Right ventricle myocardium superior (tissue), 1 donor: ENCODE results near the gene RUFY4. TPM values are rescaled to one million over a fixed set of nuclear protein-coding genes. Genes with fewer than 3 reads are reported as not detected.
"Not testable (repeated sequence)": the region's sequence is repeated elsewhere in the genome, so short reads cannot be mapped to it uniquely, and the experiment has no call there.

ENCODE experiments used
- ATAC-seq: fragments of 200-7000 bp; cut with Tn5 transposase; one replicate; pipeline ENCODE4 v1.9.1; 2020; ENCODE audit warnings: mild to moderate bottlenecking; ENCODE audit not compliant: poor library complexity
- DNase-seq: peaks from one replicate; pipeline ENCODE4 v3.0.0-alpha.2; 2020
- intact Hi-C: fragments of 100-400 bp; cut with DNase I; formaldehyde crosslinking; loops from one replicate; pipeline ENCODE4 v1.11.2; 2022
- long read RNA-seq: library from polyadenylated mRNA; unstranded; transcript quantifications from one replicate; pipeline ENCODE4 v2.0.0, GENCODE V29; 2021
- total RNA-seq: library from RNA; stranded (reverse); fragmentation: NEBNext Ultra II Directional; extraction: Animal tissue kit (Norgen Biotek cat#: 25700); gene quantifications from one replicate; pipeline ENCODE4 v1.2.1, GENCODE V29; 2021
- donor health status: DM: no; HTN: yes; CAD: no; lungs with severe emphysema.

The RUFY4 gene, protein sequence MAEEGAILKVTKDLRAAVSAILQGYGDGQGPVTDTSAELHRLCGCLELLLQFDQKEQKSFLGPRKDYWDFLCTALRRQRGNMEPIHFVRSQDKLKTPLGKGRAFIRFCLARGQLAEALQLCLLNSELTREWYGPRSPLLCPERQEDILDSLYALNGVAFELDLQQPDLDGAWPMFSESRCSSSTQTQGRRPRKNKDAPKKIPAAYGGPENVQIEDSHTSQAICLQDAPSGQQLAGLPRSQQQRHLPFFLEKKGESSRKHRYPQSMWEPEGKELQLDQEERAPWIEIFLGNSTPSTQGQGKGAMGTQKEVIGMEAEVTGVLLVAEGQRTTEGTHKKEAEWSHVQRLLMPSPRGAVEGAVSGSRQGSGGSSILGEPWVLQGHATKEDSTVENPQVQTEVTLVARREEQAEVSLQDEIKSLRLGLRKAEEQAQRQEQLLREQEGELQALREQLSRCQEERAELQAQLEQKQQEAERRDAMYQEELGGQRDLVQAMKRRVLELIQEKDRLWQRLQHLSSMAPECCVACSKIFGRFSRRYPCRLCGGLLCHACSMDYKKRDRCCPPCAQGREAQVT
- not detected for total RNA-seq
- long read RNA-seq, result 0 reads

DNA sequence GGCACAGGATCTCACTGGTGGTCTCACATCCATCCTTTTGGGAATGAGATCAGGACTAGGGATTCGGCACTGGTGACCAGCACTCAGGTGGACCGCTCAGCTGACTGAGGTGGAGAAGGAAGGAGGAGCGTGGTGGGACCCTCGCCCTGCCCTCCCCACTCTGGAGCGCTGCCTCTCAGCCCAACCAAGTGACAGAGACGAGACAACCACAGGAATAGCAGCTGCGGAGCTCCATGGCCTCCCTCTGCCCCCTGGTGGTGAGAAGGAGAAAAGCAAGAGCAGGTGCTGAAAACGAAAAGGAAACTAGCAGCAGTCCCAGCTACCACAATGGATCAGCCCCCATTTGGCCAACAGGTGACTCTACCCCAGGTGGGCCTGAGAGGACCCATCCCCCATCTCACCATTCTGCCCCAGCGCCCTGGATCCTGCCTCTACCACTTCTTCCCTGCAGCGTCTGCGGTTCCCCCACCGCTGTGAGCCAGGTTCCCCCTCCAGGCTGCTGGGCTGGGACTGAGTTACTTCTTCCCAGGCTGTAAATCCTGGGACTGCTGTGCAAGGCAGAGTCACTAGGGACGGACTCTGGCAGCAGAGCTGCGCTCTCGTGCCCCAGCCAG lies at the start of gene RUFY4:
Gene RUFY4 (plus strand): TSS at position 533 of the 614 bp plus-strand sequence. CDS start 1,353 bp downstream, outside the sequence.
- peak; percentile 65 for DNase-seq
- ATAC-seq, result peak; percentile 77
- intact Hi-C loops, result not testable (repeated sequence)

GRCh38 chr2:218019411-218020060 lies 49.5 kb upstream of the RUFY4 start:
- ATAC-seq, result no peak
- intact Hi-C loops, result no loop called here
- peak; percentile 21 for DNase-seq

- intact Hi-C loops, result no loop called here
Measured at GRCh38 chr2:218020281-218020680, 48.8 kb upstream of the RUFY4 start.

GRCh38 chr2:218020966-218021535 lies 48.0 kb upstream of the RUFY4 start:
- DNase-seq, result peak; percentile 38
- no peak for ATAC-seq
- intact Hi-C loops, result no loop called here

More at GRCh38 chr2:218020281-218020680, 48.8 kb upstream of the RUFY4 start:
- DNase-seq (no peak), ATAC-seq (no peak)

DNA sequence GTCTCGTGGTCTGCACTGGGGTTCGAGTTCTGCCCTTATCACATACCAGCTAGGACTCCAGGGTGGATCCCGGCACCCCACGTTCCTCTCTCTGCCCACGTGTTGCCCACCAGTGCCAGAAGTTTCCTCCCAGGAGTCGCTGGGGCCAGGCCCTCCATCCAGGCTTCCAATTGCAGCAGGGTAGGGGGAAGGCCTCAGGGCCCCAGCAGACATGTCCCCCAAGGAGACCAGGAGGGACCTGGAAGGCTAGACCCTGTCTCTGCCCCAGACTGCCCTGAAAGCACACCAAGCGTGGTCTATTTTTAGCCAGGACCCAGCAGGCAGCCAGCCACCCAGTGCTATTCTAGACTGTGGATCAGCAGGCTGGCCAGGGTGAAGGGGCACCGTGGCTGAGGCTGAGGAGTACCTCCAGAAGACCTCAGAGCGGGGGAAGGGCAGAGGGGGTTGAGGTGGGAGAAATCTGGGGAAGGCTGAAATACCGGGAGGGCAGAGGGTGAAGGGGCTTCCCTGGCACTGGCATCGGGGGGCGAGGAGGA lies 47.4 kb upstream of the RUFY4 start:
- peak; percentile 76 for ATAC-seq
- intact Hi-C loops, result no loop called here
- DNase-seq, result peak; percentile 79

- ATAC-seq (no peak), DNase-seq (peak; percentile 10)
- intact Hi-C loops, result no loop called here
Measured at GRCh38 chr2:218022131-218022850, 46.8 kb upstream of the RUFY4 start.

DNA sequence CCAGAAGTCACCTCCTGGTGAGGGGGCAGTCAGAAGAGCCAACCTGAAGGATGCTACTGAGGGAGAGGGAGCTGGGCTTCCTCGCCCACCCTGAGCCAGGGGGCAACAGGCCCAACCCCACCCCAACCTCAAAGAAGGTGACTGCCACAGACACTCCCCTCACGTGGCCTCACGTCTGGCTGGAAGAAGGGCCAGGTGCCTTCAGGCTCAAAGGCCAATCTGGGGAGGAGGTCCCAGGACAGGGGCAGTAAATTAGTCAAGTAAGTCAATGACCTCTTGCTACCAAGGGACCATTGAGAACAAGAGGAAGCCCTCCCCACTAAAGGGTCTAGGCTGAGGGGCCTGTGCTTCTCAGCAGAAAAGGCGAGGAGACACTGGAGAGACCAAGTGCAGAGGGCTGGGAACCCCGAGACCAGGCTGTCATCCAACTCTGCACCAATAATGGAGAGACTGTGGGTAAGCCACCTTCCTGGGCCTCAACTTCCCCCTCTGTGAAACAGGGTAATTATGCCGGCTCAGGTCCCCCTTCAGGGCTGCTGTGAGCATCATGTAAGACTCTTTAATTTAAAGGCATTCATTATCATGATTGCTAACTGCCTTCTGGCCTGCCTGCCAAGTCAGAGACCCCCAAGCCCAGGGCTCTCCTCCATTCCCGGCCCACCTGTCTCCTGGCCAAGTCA lies 46.1 kb upstream of the RUFY4 start:
- intact Hi-C loops, result no loop called here
- ATAC-seq, result no peak
- peak; percentile 13 for DNase-seq

DNA sequence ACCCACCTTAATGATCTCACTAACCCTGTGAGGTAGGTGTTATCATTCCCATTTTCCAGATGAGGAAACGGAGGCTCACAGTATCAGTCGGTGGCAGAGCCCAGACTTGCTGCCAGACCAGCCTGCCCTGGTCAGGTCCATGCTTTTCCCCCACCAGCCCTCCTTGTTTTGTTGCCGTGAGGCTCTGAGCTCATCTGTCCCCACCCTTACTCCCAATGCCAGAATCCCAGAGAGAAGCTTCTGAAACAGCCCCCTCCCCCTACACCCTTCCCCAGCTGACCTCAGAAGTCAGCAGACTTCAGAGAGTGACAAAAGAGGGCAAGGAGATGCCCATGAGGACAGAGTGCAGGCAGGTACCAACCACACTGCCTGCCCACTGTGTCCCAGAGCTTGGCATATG lies 45.4 kb upstream of the RUFY4 start:
- intact Hi-C loops, result no loop called here

DNA sequence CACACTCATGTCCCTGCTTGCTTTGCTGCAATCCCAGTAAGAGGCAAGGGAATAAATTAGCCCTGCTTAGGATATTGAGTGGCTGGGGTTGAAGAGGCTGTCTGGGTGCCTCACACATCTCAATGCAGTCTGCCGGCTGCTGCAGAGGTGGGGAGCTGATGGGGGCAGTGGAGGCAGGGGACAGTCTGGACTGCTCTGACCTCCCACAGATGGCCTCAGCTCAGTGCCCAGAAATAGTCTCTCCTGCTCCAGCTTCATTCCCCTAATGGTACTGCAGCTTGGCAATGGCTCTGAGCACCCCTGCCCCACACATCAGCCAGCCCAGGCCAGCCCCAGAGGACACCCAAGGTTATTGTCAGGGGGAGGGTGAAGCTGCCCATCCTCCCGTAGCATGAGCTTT lies 44.7 kb upstream of the RUFY4 start:
- intact Hi-C loops, result no loop called here
- ATAC-seq, result peak; percentile 67
- DNase-seq, result peak; percentile 52

More for the DNA sequence above, 45.4 kb upstream of the RUFY4 start:
- peak; percentile 12 for DNase-seq
- ATAC-seq, result no peak

DNA sequence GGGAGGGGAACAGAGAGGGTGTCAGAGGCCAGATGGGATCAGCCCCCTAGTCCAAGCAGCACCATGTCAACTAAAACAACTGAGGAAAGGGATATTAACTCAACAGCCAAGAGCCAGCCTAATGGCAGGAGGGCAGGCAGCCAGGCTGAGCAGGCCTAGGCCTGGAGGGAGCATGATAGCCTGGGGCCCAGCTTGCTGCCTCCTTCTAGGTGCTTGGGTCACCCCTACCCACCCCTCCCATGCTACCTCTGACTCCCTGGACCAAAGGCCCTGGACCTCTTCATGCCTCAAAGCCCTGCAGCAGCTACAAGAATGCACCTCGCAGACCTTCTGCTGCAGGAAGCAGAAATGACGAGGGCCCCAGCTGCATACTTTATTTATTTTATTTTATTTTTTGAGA lies 44.2 kb upstream of the RUFY4 start:
- ATAC-seq (no peak), DNase-seq (peak; percentile 22)
- intact Hi-C loops, result no loop called here

GRCh38 chr2:218026244-218026643 lies 42.8 kb upstream of the RUFY4 start:
- ATAC-seq, result no peak
- DNase-seq, result no peak
- intact Hi-C loops, result no loop called here

GRCh38 chr2:218026676-218027425 lies 42.2 kb upstream of the RUFY4 start:
- ATAC-seq (peak; percentile 45), DNase-seq (peak; percentile 66)
- intact Hi-C loops, result no loop called here

DNA sequence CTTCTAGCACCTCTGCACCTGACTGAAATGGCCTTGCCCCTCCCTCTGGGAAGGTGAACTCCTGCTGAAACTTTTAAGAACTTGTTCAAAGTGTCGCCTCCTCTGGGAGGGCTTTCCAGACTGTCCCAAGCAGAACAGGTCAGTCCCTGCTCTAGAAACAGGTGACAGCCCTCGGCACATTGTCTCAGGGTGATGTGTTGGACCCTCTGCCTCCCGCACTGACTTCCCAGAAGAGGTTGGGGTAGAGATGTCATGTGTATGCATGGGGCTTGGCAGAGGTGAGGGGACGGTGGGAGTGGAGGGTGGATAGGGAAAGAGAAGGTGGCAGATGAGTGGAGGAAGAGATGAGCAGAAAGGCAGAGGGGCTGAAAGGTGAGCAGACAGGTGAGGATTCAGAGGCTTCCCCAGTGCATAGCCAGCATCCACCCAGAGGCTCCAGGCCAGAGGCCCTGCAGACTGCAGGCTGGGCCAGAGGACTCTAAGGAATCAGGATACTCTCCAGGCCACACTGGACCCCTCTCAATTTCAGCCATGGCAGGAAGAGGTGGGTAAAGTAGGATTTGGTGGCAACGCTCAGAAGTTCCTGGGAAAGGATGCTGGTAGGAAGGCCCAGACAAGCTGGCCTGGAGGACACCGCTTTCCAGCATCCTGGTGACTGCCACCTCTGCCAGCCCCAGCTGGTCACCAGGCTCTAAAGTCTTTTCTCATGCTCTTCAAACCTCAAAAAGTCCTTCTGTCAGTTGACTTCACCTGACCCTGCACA lies 41.4 kb upstream of the RUFY4 start:
- DNase-seq (peak; percentile 13), ATAC-seq (no peak)
- intact Hi-C loops, result no loop called here

DNA sequence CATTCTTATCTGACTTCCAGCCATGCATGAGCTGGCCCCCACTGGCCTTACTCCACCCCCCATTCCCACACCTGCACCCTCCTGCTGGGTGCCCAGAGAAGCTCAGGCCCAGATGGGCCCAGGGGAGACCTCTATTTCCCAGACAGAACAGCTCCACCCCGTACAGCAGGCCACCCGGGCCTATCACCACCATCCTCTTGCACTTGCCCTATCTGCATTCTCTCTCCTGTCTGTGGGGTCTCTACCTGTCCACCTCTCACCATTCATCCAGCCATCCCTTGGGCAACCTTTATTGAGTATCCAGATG lies 40.9 kb upstream of the RUFY4 start:
- ATAC-seq (no peak), DNase-seq (peak; percentile 14)
- intact Hi-C loops, result no loop called here

- ATAC-seq (peak; percentile 29), DNase-seq (peak; percentile 40)
- intact Hi-C loops, result no loop called here
Measured at GRCh38 chr2:218028562-218029348, 40.3 kb upstream of the RUFY4 start.
